ENCODE data around the gene CFAP91. TPM values are rescaled to one million over a fixed set of nuclear protein-coding genes. Genes with fewer than 3 reads are reported as not detected.

Gene CFAP91
- total RNA-seq, 2 experiments from 2014 or later: not detected

DNA sequence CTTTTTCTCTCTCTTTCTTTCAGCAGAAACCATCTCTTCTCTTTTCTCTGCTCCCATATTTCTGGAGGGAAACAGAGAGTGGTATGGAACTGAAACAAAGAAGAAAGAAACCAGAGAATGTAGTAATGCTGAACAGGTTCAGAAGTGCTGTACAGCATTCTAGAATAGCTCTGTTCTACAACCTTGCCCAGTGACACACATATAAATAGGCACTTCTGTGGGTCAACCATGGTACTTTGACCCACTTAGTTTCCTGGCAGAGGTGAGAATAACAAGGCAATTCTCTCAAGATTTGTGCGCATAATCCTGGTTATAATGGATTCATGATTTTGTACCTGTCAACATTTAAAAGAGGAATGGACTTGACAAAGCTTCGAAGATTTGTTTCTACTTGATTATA, 12.3 kb downstream of the CFAP91 start:
- H3K9me3 ChIP-seq (ENCODE audit: low read length): no peaks in the 10 kb centered on the region
- no peak overlapping the region for H2AFZ ChIP-seq (ENCODE audit: low read length)
- no peak overlapping the region for H3K4me2 ChIP-seq (ENCODE audit: low read length)
- POLR2A ChIA-PET: interaction anchor here (0.5 kb wide), 1 partner anchor 32 kb away, joined by 3 read pairs; no protein-coding TSS in a partner anchor
- no peaks in the 10 kb centered on the region for H3K79me2 ChIP-seq (ENCODE audit: insufficient read depth, low read depth, low read length)
- intact Hi-C loops (cut with micrococcal nuclease; ENCODE audit: unreplicated experiment): no loop called here
- no peak for TF ChIP-seq EZH2phosphoT487 (IDR thresholded peaks at IDR 0.05; ENCODE audit: borderline replicate concordance, low read depth, low read length)
- TF ChIP-seq, protein P1, sequence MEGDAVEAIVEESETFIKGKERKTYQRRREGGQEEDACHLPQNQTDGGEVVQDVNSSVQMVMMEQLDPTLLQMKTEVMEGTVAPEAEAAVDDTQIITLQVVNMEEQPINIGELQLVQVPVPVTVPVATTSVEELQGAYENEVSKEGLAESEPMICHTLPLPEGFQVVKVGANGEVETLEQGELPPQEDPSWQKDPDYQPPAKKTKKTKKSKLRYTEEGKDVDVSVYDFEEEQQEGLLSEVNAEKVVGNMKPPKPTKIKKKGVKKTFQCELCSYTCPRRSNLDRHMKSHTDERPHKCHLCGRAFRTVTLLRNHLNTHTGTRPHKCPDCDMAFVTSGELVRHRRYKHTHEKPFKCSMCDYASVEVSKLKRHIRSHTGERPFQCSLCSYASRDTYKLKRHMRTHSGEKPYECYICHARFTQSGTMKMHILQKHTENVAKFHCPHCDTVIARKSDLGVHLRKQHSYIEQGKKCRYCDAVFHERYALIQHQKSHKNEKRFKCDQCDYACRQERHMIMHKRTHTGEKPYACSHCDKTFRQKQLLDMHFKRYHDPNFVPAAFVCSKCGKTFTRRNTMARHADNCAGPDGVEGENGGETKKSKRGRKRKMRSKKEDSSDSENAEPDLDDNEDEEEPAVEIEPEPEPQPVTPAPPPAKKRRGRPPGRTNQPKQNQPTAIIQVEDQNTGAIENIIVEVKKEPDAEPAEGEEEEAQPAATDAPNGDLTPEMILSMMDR (conservative IDR thresholded peaks at IDR 0.05; ENCODE audit: low read length): no peak
- no peaks in the 10 kb centered on the region for H3K4me1 ChIP-seq (ENCODE audit: insufficient read depth, low read length, poor library complexity, severe bottlenecking)
- H3K9me2 ChIP-seq (ENCODE audit: insufficient read depth, low read length): no peaks in the 10 kb centered on the region
- no TSS peak for BruUV-seq (replicated peaks)
- H3K27ac ChIP-seq (ENCODE audit: low read depth, low read length, poor library complexity, severe bottlenecking): no peak overlapping the region
- no peaks in the 10 kb centered on the region for H4K20me1 ChIP-seq (ENCODE audit: insufficient read depth, low read length)
- H3K4me3 ChIP-seq (ENCODE audit: low read depth, low read length, poor library complexity, severe bottlenecking): no peak overlapping the region
- no peaks in the 10 kb centered on the region for H3K36me3 ChIP-seq (ENCODE audit: insufficient read depth, low read length)
- DNase-seq (ENCODE audit: low spot score): no peak
- CTCF ChIA-PET (ENCODE audit: unreplicated experiment): no interaction called here

DNA sequence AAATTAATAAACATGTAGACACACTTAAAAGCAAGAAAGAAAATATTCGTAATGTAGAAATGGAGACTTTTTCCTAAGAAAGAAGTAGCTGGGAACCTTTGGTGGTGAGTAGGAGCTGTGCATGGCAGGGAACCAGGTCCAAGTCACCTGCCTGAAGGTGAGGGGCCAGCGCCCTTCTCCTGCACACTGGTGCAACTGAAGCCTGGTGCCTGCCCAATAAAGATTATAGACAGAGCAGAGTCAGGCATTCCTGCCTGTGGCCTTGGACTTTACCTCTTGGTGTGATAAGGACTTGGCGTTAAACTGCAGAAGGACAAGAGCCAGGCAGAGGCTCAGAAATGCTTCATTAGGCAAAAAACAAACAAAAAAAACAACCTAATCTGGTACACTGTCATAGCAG, 14.2 kb downstream of the CFAP91 start:
- H3K79me2 ChIP-seq (ENCODE audit: insufficient read depth, low read depth, low read length): no peaks in the 10 kb centered on the region
- H3K4me2 ChIP-seq (ENCODE audit: low read length): no peak overlapping the region
- H3K27ac ChIP-seq (ENCODE audit: low read depth, low read length, poor library complexity, severe bottlenecking): no peak overlapping the region
- BruUV-seq (replicated peaks): no TSS peak
- POLR2A ChIA-PET: no interaction called here
- CTCF ChIA-PET (ENCODE audit: unreplicated experiment): no interaction called here
- H3K4me1 ChIP-seq (ENCODE audit: insufficient read depth, low read length, poor library complexity, severe bottlenecking): no peaks in the 10 kb centered on the region
- no peak for TF ChIP-seq EZH2phosphoT487 (IDR thresholded peaks at IDR 0.05; ENCODE audit: borderline replicate concordance, low read depth, low read length)
- TF ChIP-seq, protein P1 (conservative IDR thresholded peaks at IDR 0.05; ENCODE audit: low read length): no peak
- H2AFZ ChIP-seq (ENCODE audit: low read length): no peak overlapping the region
- H3K9me3 ChIP-seq (ENCODE audit: low read length): no peaks in the 10 kb centered on the region
- intact Hi-C loops (cut with micrococcal nuclease; ENCODE audit: unreplicated experiment): no loop called here
- H4K20me1 ChIP-seq (ENCODE audit: insufficient read depth, low read length): no peaks in the 10 kb centered on the region
- no peak overlapping the region for H3K4me3 ChIP-seq (ENCODE audit: low read depth, low read length, poor library complexity, severe bottlenecking)
- no peaks in the 10 kb centered on the region for H3K9me2 ChIP-seq (ENCODE audit: insufficient read depth, low read length)
- DNase-seq (ENCODE audit: low spot score): no peak
- no peaks in the 10 kb centered on the region for H3K36me3 ChIP-seq (ENCODE audit: insufficient read depth, low read length)

DNA sequence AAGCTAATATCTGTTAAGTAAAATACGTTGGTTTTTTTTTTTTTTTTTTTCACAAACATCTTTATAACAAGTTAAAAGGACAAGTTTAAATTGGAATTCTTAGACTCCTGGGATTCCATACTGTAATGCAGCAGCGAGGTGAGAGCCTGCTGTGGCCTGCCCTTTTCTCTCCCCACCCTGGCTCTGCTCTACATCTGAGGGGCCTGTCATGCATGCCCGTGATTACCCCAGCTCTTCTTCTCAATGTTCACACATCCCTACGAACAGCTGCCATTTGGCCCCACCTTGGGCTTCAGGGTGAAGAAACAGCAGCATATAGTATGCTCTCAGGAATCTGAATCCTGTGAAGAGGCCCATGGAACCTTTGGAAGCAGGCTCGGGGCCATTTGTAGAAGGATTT, 14.7 kb downstream of the CFAP91 start:
- intact Hi-C loops (cut with micrococcal nuclease; ENCODE audit: unreplicated experiment): no loop called here
- H2AFZ ChIP-seq (ENCODE audit: low read length): no peak overlapping the region
- ChIA-PET CTCF (ENCODE audit: unreplicated experiment) (no interaction called here), POLR2A (interaction anchor here (0.7 kb wide), 1 partner anchor 460 kb away, joined by 3 read pairs; no protein-coding TSS in a partner anchor)
- no peaks in the 10 kb centered on the region for H3K36me3 ChIP-seq (ENCODE audit: insufficient read depth, low read length)
- no peak for DNase-seq (ENCODE audit: low spot score)
- TF ChIP-seq EZH2phosphoT487 (IDR thresholded peaks at IDR 0.05; ENCODE audit: borderline replicate concordance, low read depth, low read length): no peak
- TF ChIP-seq, protein P1 (conservative IDR thresholded peaks at IDR 0.05; ENCODE audit: low read length): no peak
- H3K4me1 ChIP-seq (ENCODE audit: insufficient read depth, low read length, poor library complexity, severe bottlenecking): no peaks in the 10 kb centered on the region
- H4K20me1 ChIP-seq (ENCODE audit: insufficient read depth, low read length): no peaks in the 10 kb centered on the region
- no peak overlapping the region for H3K4me2 ChIP-seq (ENCODE audit: low read length)
- BruUV-seq (replicated peaks): no TSS peak
- H3K79me2 ChIP-seq (ENCODE audit: insufficient read depth, low read depth, low read length): no peaks in the 10 kb centered on the region
- H3K27ac ChIP-seq (ENCODE audit: low read depth, low read length, poor library complexity, severe bottlenecking): no peak overlapping the region
- no peaks in the 10 kb centered on the region for H3K9me3 ChIP-seq (ENCODE audit: low read length)
- no peak overlapping the region for H3K4me3 ChIP-seq (ENCODE audit: low read depth, low read length, poor library complexity, severe bottlenecking)
- H3K9me2 ChIP-seq (ENCODE audit: insufficient read depth, low read length): no peaks in the 10 kb centered on the region

All from OCI-LY7 (cell line).